ENCODE results near the gene TAMM41. TPM values are rescaled to one million over a fixed set of nuclear protein-coding genes. Genes with fewer than 3 reads are reported as not detected.
A peak's percentile ranks its signal among the peaks of the same experiment; 100 is the strongest.

The TAMM41 gene
- total RNA-seq, 4 donors from 2014 or later, result 5.2 to 17.2 (median 9.3) TPM

DNA sequence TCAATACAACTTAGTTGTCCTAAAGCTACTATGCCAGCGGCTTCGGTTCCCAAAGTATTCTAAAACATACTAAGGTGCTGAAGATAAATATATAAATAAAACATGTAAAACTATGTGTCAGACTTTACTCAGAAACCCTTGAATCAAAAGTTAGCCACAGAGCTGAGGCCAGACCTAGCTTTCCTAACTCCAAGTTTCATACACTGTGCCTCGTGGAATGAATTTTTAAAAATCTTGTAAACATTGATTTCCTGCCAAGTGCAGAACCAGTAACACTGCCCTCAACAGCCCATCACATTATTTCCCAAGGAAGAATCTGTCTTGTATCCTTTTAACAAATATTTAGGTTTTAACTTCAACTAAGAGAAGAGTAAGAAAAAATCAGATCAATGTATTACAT lies 36.4 kb downstream of the TAMM41 start:
- no peak for DNase-seq (ENCODE audit: low spot score)

DNA sequence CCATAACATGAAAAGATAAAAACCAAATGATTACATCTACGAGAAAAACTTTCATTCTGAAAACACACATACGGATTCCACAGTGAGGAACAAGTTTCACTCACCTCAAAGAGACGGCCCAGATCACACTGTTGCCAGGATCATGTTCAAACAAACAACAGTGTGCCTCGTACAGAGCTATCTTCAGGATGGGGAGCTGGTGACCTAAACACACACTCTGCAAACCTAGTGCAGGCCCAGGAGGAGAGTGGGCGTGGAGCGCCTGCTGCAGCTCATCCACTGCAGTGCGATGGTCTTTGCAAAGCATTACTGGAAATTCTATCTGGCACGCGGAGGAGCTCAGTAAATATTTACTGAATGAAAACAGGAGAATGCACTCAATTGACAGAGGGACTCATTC lies 38.5 kb downstream of the TAMM41 start:
- no peak for ATAC-seq (ENCODE audit: low FRiP score)
- TF ChIP-seq, protein P1, sequence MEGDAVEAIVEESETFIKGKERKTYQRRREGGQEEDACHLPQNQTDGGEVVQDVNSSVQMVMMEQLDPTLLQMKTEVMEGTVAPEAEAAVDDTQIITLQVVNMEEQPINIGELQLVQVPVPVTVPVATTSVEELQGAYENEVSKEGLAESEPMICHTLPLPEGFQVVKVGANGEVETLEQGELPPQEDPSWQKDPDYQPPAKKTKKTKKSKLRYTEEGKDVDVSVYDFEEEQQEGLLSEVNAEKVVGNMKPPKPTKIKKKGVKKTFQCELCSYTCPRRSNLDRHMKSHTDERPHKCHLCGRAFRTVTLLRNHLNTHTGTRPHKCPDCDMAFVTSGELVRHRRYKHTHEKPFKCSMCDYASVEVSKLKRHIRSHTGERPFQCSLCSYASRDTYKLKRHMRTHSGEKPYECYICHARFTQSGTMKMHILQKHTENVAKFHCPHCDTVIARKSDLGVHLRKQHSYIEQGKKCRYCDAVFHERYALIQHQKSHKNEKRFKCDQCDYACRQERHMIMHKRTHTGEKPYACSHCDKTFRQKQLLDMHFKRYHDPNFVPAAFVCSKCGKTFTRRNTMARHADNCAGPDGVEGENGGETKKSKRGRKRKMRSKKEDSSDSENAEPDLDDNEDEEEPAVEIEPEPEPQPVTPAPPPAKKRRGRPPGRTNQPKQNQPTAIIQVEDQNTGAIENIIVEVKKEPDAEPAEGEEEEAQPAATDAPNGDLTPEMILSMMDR (IDR thresholded peaks at IDR 0.05), result no peak
- no peak for DNase-seq (ENCODE audit: low spot score)

More for the DNA sequence above, 36.4 kb downstream of the TAMM41 start:
- ATAC-seq (ENCODE audit: low FRiP score), result no peak
- TF ChIP-seq, protein P1 (IDR thresholded peaks at IDR 0.05), result no peak

DNA sequence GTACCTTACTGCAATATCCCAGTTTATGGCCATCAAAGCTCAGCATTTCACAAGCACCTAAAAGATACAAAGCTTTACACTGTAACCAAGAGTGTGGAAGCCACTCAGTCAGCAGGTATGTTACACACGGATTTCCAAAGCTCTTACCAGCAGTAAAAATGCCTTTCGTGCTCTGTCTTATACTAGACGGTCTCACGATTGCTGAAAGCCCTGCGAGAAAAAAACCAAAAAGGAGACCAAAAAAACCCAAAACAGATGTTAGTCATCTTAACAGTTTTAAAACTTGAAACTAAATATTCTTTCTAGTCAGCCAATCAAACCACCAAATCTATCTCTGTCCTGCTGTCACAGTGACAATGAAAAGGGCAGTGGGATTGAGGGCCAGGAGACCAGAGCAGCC lies 39.0 kb downstream of the TAMM41 start:
- no peak for DNase-seq (ENCODE audit: low spot score)
- ATAC-seq (ENCODE audit: low FRiP score), result no peak
- TF ChIP-seq, protein P1 (IDR thresholded peaks at IDR 0.05), result no peak

DNA sequence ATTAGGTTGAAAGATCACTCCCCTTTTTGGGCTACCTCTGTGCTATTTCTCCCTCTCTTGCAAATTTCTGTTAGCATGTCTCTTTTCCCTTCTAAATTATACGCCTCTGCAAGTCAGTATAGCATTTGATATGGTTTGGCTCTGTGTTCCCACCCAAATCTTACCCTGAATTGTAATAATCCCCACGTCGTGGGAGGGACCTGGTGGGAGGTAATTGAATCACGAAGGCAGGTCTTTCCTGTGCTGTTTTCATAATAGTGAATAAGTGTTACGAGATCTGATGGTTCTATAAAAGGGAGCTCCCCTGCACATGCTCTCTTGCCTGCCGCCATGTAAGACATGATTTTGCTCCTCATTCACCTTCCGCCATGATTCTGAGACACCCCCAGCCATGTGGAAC lies 41.0 kb downstream of the TAMM41 start:
- TF ChIP-seq, protein P1 (IDR thresholded peaks at IDR 0.05), result no peak
- no peak for ATAC-seq (ENCODE audit: low FRiP score)
- no peak for DNase-seq (ENCODE audit: low spot score)

DNA sequence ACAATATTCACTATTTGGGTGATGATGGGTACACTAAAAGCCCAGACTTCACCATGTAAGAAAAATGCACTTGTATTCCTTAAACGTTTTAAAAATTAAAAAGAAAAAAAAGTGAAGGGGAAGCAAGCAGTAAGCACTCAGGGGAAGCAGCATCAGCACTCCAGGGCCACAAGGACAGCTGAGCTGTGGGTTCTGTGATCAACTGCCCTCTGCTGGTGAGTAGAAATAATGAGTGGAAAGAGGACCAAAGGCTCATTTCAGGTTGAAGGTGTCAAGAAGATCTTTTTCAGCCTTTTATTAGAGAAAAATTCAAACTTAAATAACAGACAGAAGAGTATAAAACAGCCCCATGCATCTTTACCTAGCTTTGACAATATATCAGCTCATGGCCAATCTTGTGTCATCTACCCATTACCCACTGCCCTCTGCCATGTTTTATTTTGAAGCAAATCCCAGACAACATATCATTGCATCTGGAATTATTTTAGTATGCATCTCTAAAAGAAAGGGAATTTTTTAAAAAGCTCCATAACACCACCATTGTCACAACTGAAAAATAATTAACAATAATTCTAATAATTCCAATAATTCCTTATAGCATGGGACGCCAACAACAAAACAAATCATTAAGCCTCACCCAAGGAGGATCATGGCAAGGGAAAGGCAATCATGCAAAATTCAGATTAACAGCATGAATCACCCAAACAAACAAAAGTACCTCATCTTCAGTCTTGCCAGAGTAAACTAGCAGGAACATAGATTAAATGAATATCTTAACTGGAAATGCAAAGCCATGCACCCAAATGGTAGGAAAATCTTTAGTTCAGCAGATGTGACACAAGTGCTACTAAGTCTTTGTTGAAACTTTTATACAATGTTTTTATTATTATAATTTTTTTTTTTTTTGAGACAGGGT lies 42.5 kb downstream of the TAMM41 start:
- ATAC-seq (ENCODE audit: low FRiP score), result peak; percentile 45
- DNase-seq (ENCODE audit: low spot score), result no peak

DNA sequence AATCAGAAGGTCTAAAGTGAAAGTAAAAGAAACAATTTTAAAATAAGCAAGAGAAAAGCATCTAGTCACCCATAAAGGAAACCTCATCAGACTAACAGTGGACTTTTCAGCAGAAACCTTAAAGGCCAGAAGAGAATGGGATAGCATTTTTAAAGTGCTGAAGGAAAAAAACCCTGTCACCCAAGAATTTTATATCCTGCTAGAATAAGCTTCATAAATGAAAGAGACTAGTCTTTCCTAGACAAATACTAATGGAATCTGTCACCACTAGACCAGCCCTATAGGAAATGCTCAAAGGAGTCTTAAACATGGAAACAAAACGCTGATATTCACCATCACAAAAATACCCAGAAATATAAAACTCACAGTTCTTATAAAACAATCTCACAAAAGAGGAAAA lies 46.9 kb downstream of the TAMM41 start:
- TF ChIP-seq, protein P1 (IDR thresholded peaks at IDR 0.05), result no peak
- no peak for ATAC-seq (ENCODE audit: low FRiP score)

More for the DNA sequence above, 42.5 kb downstream of the TAMM41 start:
- TF ChIP-seq, protein P1 (IDR thresholded peaks at IDR 0.05), result peak in 1 of 3 donors; percentile 12

DNA sequence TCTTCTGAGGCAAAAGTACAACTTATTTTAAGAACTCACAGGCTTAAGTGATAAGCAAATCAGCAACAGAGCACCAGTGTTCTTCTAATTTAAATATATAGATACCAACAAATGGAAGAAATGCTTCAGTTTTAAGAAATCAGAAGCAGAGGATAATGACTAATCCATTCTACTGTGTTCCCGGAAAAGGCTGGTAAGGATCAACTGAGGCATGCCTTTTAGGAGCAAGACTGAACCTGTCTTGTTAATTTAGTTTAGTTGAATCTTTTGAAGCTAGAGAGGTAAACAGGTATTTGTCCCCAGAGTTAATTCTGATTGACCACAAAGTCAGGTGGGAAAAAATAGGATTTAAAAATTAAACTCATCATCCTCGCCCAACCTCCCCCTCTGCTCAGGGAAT lies 51.8 kb downstream of the TAMM41 start:
- ATAC-seq (ENCODE audit: low FRiP score), result no peak
- TF ChIP-seq, protein P1 (IDR thresholded peaks at IDR 0.05), result no peak

More for the DNA sequence above, 46.9 kb downstream of the TAMM41 start:
- DNase-seq (ENCODE audit: low spot score), result no peak

More for the DNA sequence above, 51.8 kb downstream of the TAMM41 start:
- no peak for DNase-seq (ENCODE audit: low spot score)

All from omental fat pad (tissue), 4 donors.